HG03432 (cell line): Measurements from ENCODE around the gene PLEKHG7.
A peak's percentile ranks its signal among the peaks of the same experiment; 100 is the strongest.

ENCODE experiments used
- ATAC-seq: cut with Tn5 transposase; IDR thresholded peaks from one replicate; pipeline ENCODE4 v1.9.1; 2021; ENCODE audit warnings: mild to moderate bottlenecking, moderate library complexity; ENCODE audit not compliant: unreplicated experiment

Gene PLEKHG7

GRCh38 chr12:92794814-92795213 lies 92.0 kb downstream of the PLEKHG7 start:
- no peak for ATAC-seq

GRCh38 chr12:92796650-92797049 lies 93.9 kb downstream of the PLEKHG7 start:
- no peak for ATAC-seq

GRCh38 chr12:92802906-92803305 lies 100.1 kb downstream of the PLEKHG7 start:
- no peak for ATAC-seq

- ATAC-seq: no peak
Observed at GRCh38 chr12:92803903-92804302, 101.1 kb downstream of the PLEKHG7 start.

GRCh38 chr12:92810370-92810769 lies 107.6 kb downstream of the PLEKHG7 start:
- peak; percentile 81 for ATAC-seq

- ATAC-seq: no peak
Observed at GRCh38 chr12:92814584-92814983, 111.8 kb downstream of the PLEKHG7 start.

GRCh38 chr12:92821142-92821541 lies 118.4 kb downstream of the PLEKHG7 start:
- no peak for ATAC-seq
